ENCODE measurements around the gene PRDM4. TPM values are rescaled to one million over a fixed set of nuclear protein-coding genes. Genes with fewer than 3 reads are reported as not detected.

Gene PRDM4
- total RNA-seq, 1 experiment from 2014 or later, result 28.9 TPM

GRCh38 chr12:107774349-107775029 lies 13.6 kb upstream of the PRDM4 start, which contains the start of gene ASCL4:
Gene ASCL4, plus strand, starts transcription at chr12:107774704. Its CDS starts 515 bp downstream, at chr12:107775219.
- intact Hi-C loops (cut with micrococcal nuclease; ENCODE audit: unreplicated experiment), result no loop called here
- ATAC-seq (no peak), DNase-seq (ENCODE audit: low read depth, low spot score) (no peak)
- H3K27me3 ChIP-seq (ENCODE audit: control insufficient read depth, insufficient read depth, low read length), result peaks cover 16% of the 10 kb centered on the region
- no TSS peak for BruUV-seq (replicated peaks)
- ChIA-PET CTCF (no interaction called here), POLR2A (no interaction called here)
- no peak within 1 kb of the TSS for H3K4me3 ChIP-seq (ENCODE audit: low read depth in 2 of 2, low read length in 2 of 2)
- no peaks in the 10 kb centered on the region for H3K36me3 ChIP-seq (ENCODE audit: control insufficient read depth, insufficient read depth, low read length)
- TF ChIP-seq POLR2AphosphoS5 (IDR thresholded peaks at IDR 0.05; ENCODE audit: low read depth, low read length) (no peak), REST (IDR thresholded peaks at IDR 0.05; ENCODE audit: insufficient read depth in 1 of 2, low read depth in 2 of 2, low read length in 1 of 2) (no peak), CTCF (IDR thresholded peaks at IDR 0.05) (no peak), TCF7L2 (IDR thresholded peaks at IDR 0.05; ENCODE audit: low read depth, low read length) (no peak), SIN3A (IDR thresholded peaks at IDR 0.05; ENCODE audit: borderline replicate concordance, insufficient read depth, low read depth, low read length) (no peak)
- no peaks in the 10 kb centered on the region for H3K4me1 ChIP-seq (ENCODE audit: control insufficient read depth, insufficient read depth, low read length)
- in situ Hi-C loops (cut with HindIII; ENCODE audit: low pct_unique_long_range_greater_than_20kb, low sequenced_read_pairs), result loop anchor here (25.0 kb wide), 1 partner anchor 88 kb away; no protein-coding TSS in a partner anchor
- no peak within 1 kb of the TSS for H3K27ac ChIP-seq (ENCODE audit: low read length)
- H3K9me3 ChIP-seq (ENCODE audit: control insufficient read depth, insufficient read depth, low read depth, low read length), result no peaks in the 10 kb centered on the region

- Histone ChIP-seq H3K4me3 (ENCODE audit: low read depth in 2 of 2, low read length in 2 of 2) (no peak overlapping the region), H3K27me3 (ENCODE audit: control insufficient read depth, insufficient read depth, low read length) (no peaks in the 10 kb centered on the region), H3K9me3 (ENCODE audit: control insufficient read depth, insufficient read depth, low read depth, low read length) (no peaks in the 10 kb centered on the region), H3K4me1 (ENCODE audit: control insufficient read depth, insufficient read depth, low read length) (no peaks in the 10 kb centered on the region), H3K36me3 (ENCODE audit: control insufficient read depth, insufficient read depth, low read length) (no peaks in the 10 kb centered on the region), H3K27ac (ENCODE audit: low read length) (no peak overlapping the region)
- no peak for DNase-seq (ENCODE audit: low read depth, low spot score)
- ChIA-PET CTCF (no interaction called here), POLR2A (no interaction called here)
- intact Hi-C loops (cut with micrococcal nuclease; ENCODE audit: unreplicated experiment), result no loop called here
- in situ Hi-C loops (cut with HindIII; ENCODE audit: low pct_unique_long_range_greater_than_20kb, low sequenced_read_pairs), result loop anchor here (25.0 kb wide), 1 partner anchor 95 kb away; no protein-coding TSS in a partner anchor
- BruUV-seq (replicated peaks), result no TSS peak
- no peak for ATAC-seq
- TF ChIP-seq POLR2AphosphoS5 (IDR thresholded peaks at IDR 0.05; ENCODE audit: low read depth, low read length), result no peak
- TF ChIP-seq TCF7L2 (IDR thresholded peaks at IDR 0.05; ENCODE audit: low read depth, low read length), result no peak
- TF ChIP-seq CTCF (IDR thresholded peaks at IDR 0.05), result no peak
- no peak for TF ChIP-seq SIN3A (IDR thresholded peaks at IDR 0.05; ENCODE audit: borderline replicate concordance, insufficient read depth, low read depth, low read length)
- TF ChIP-seq REST (IDR thresholded peaks at IDR 0.05; ENCODE audit: insufficient read depth in 1 of 2, low read depth in 2 of 2, low read length in 1 of 2), result no peak
Measured at GRCh38 chr12:107767466-107767865, 6.5 kb upstream of the PRDM4 start.
